GM12865 (cell line): Measurements from ENCODE around the gene ABHD3.

Experiments
- DNase-seq: peaks from one replicate; pipeline ENCODE4 v3.0.0; 2010; ENCODE audit warnings: low read depth
- H3K4me3 ChIP-seq: 2 replicates; pipeline ENCODE4 v1.5.1; 2011; ENCODE audit warnings: mild to moderate bottlenecking, low read depth, low read length, control low read depth
- CTCF ChIP-seq: IDR thresholded peaks from 2 replicates; pipeline ENCODE4 v1.5.1; 2011; ENCODE audit warnings: low read length, control low read depth, low read depth, inconsistent platforms; ENCODE audit not compliant: insufficient read depth; ENCODE audit errors: missing control alignments

ABHD3 gene

GRCh38 chr18:21672521-21673267, 31.9 kb downstream of the ABHD3 start:
- no peak overlapping the region for H3K4me3 ChIP-seq
- TF ChIP-seq CTCF, result no peak
- DNase-seq, result no peak

GRCh38 chr18:21669736-21670285, 34.8 kb downstream of the ABHD3 start:
- no peak for DNase-seq
- no peak for TF ChIP-seq CTCF
- H3K4me3 ChIP-seq, result no peak overlapping the region

GRCh38 chr18:21664069-21664468, 40.5 kb downstream of the ABHD3 start:
- DNase-seq, result no peak
- H3K4me3 ChIP-seq, result no peak overlapping the region
- TF ChIP-seq CTCF, result no peak

GRCh38 chr18:21663578-21663977, 41.0 kb downstream of the ABHD3 start:
- no peak for DNase-seq
- H3K4me3 ChIP-seq, result no peak overlapping the region
- TF ChIP-seq CTCF, result no peak

GRCh38 chr18:21662581-21662980, 42.0 kb downstream of the ABHD3 start:
- H3K4me3 ChIP-seq, result no peak overlapping the region
- no peak for DNase-seq
- TF ChIP-seq CTCF, result no peak

- DNase-seq, result peak; percentile 45
- TF ChIP-seq CTCF, result no peak
- no peak overlapping the region for H3K4me3 ChIP-seq
Measured at GRCh38 chr18:21660078-21660477, 44.5 kb downstream of the ABHD3 start.

- no peak overlapping the region for H3K4me3 ChIP-seq
- no peak for TF ChIP-seq CTCF
- no peak for DNase-seq
Measured at GRCh38 chr18:21656402-21656801, 48.2 kb downstream of the ABHD3 start.
